ENCODE results near the gene SURF6. TPM values are rescaled to one million over a fixed set of nuclear protein-coding genes. Genes with fewer than 3 reads are reported as not detected.

SURF6 gene
- total RNA-seq, 2 experiments from 2014 or later, result 19.2 to 27.8 TPM

- H4K20me1 ChIP-seq (ENCODE audit: insufficient read depth, low read length), result no peaks in the 10 kb centered on the region
- no peak overlapping the region for H3K27ac ChIP-seq (ENCODE audit: low read depth, low read length, poor library complexity, severe bottlenecking)
- intact Hi-C loops (cut with micrococcal nuclease; ENCODE audit: unreplicated experiment), result no loop called here
- DNase-seq (ENCODE audit: low spot score), result no peak
- peaks cover 30% of the 10 kb centered on the region for H3K4me1 ChIP-seq (ENCODE audit: insufficient read depth, low read length, poor library complexity, severe bottlenecking)
- no peak overlapping the region for H2AFZ ChIP-seq (ENCODE audit: low read length)
- no TSS peak for BruUV-seq (replicated peaks)
- POLR2A ChIA-PET, result no interaction called here
- H3K79me2 ChIP-seq (ENCODE audit: insufficient read depth, low read depth, low read length), result peaks cover 18% of the 10 kb centered on the region
- H3K36me3 ChIP-seq (ENCODE audit: insufficient read depth, low read length), result peaks cover 88% of the 10 kb centered on the region
- TF ChIP-seq EZH2phosphoT487 (IDR thresholded peaks at IDR 0.05; ENCODE audit: borderline replicate concordance, low read depth, low read length) (no peak), CTCF (conservative IDR thresholded peaks at IDR 0.05; ENCODE audit: low read length) (peak; percentile 58; the same call in 1 of the 2 replicates)
- H3K9me3 ChIP-seq (ENCODE audit: low read length), result no peaks in the 10 kb centered on the region
- H3K9me2 ChIP-seq (ENCODE audit: insufficient read depth, low read length), result no peaks in the 10 kb centered on the region
- CTCF ChIA-PET (ENCODE audit: unreplicated experiment), result no interaction called here
- no peak overlapping the region for H3K4me2 ChIP-seq (ENCODE audit: low read length)
- no peak overlapping the region for H3K4me3 ChIP-seq (ENCODE audit: low read depth, low read length, poor library complexity, severe bottlenecking)
These were observed 6.0 kb upstream of the SURF6 start for GRCh38 chr9:133342069-133342406.

- H3K36me3 ChIP-seq (ENCODE audit: insufficient read depth, low read length), result peaks cover 92% of the 10 kb centered on the region
- intact Hi-C loops (cut with micrococcal nuclease; ENCODE audit: unreplicated experiment), result no loop called here
- H3K27ac ChIP-seq (ENCODE audit: low read depth, low read length, poor library complexity, severe bottlenecking), result no peak overlapping the region
- ChIA-PET CTCF (ENCODE audit: unreplicated experiment) (no interaction called here), POLR2A (no interaction called here)
- H3K4me2 ChIP-seq (ENCODE audit: low read length), result no peak overlapping the region
- no peak for DNase-seq (ENCODE audit: low spot score)
- H4K20me1 ChIP-seq (ENCODE audit: insufficient read depth, low read length), result no peaks in the 10 kb centered on the region
- BruUV-seq (replicated peaks), result no TSS peak
- H3K4me1 ChIP-seq (ENCODE audit: insufficient read depth, low read length, poor library complexity, severe bottlenecking), result peaks cover 31% of the 10 kb centered on the region
- no peak overlapping the region for H3K4me3 ChIP-seq (ENCODE audit: low read depth, low read length, poor library complexity, severe bottlenecking)
- H3K9me2 ChIP-seq (ENCODE audit: insufficient read depth, low read length), result no peaks in the 10 kb centered on the region
- H3K9me3 ChIP-seq (ENCODE audit: low read length), result no peaks in the 10 kb centered on the region
- no peak for TF ChIP-seq EZH2phosphoT487 (IDR thresholded peaks at IDR 0.05; ENCODE audit: borderline replicate concordance, low read depth, low read length)
- TF ChIP-seq CTCF (conservative IDR thresholded peaks at IDR 0.05; ENCODE audit: low read length), result no peak
- no peak overlapping the region for H2AFZ ChIP-seq (ENCODE audit: low read length)
- H3K79me2 ChIP-seq (ENCODE audit: insufficient read depth, low read depth, low read length), result peaks cover 13% of the 10 kb centered on the region
These were observed 5.5 kb upstream of the SURF6 start for GRCh38 chr9:133341369-133342068.

GRCh38 chr9:133340916-133341315 is 4.9 kb upstream of the SURF6 start:
- Histone ChIP-seq H3K4me3 (ENCODE audit: low read depth, low read length, poor library complexity, severe bottlenecking) (no peak overlapping the region), H3K27ac (ENCODE audit: low read depth, low read length, poor library complexity, severe bottlenecking) (peak overlapping the region; percentile 41), H4K20me1 (ENCODE audit: insufficient read depth, low read length) (no peaks in the 10 kb centered on the region), H2AFZ (ENCODE audit: low read length) (no peak overlapping the region), H3K36me3 (ENCODE audit: insufficient read depth, low read length) (peaks cover 89% of the 10 kb centered on the region), H3K79me2 (ENCODE audit: insufficient read depth, low read depth, low read length) (peaks cover 7% of the 10 kb centered on the region; the same call in 1 of the 2 replicates), H3K4me2 (ENCODE audit: low read length) (peak overlapping the region; percentile 52; the same call in 1 of the 2 replicates), H3K9me3 (ENCODE audit: low read length) (no peaks in the 10 kb centered on the region), H3K4me1 (ENCODE audit: insufficient read depth, low read length, poor library complexity, severe bottlenecking) (peaks cover 29% of the 10 kb centered on the region), H3K9me2 (ENCODE audit: insufficient read depth, low read length) (no peaks in the 10 kb centered on the region)
- DNase-seq (ENCODE audit: low spot score), result no peak
- ChIA-PET CTCF (ENCODE audit: unreplicated experiment) (no interaction called here), POLR2A (interaction anchor here (1.0 kb wide), 1 partner anchor 14 kb away, joined by 3 read pairs; no protein-coding TSS in a partner anchor)
- intact Hi-C loops (cut with micrococcal nuclease; ENCODE audit: unreplicated experiment), result no loop called here
- BruUV-seq (replicated peaks), result no TSS peak
- TF ChIP-seq CTCF (conservative IDR thresholded peaks at IDR 0.05; ENCODE audit: low read length) (no peak), EZH2phosphoT487 (IDR thresholded peaks at IDR 0.05; ENCODE audit: borderline replicate concordance, low read depth, low read length) (no peak)

Data from OCI-LY7 (cell line).